Hepatocyte (in vitro differentiated cells): ENCODE measurements around the gene CDKN3. TPM values are rescaled to one million over a fixed set of nuclear protein-coding genes. Genes with fewer than 3 reads are reported as not detected.
"Not testable (repeated sequence)": the region's sequence is repeated elsewhere in the genome, so short reads cannot be mapped to it uniquely, and the experiment has no call there.

Experiments
- DNase-seq: peaks from one replicate; pipeline ENCODE4 v3.0.0-alpha.2; 2016; ENCODE audit warnings: low spot score
- H2AFZ ChIP-seq: fragments of 200-600 bp; sonication (generic); 2 replicates; pipeline ENCODE4 v1.6.0; 2016; ENCODE audit warnings: antibody characterized with exemption, mild to moderate bottlenecking
- H3K27ac ChIP-seq: fragments of 200-600 bp; sonication (generic); 2 replicates; pipeline ENCODE4 v1.5.1; 2016; ENCODE audit warnings: mild to moderate bottlenecking
- H3K27me3 ChIP-seq: fragments of 200-600 bp; sonication (generic); 2 replicates; pipeline ENCODE4 v1.6.1; 2016
- H3K36me3 ChIP-seq: fragments of 200-600 bp; sonication (generic); replicated peaks from 2 replicates; pipeline ENCODE4 v1.5.1; 2016; ENCODE audit warnings: low read depth; ENCODE audit not compliant: insufficient read depth
- H3K4me1 ChIP-seq: fragments of 200-600 bp; sonication (generic); 2 replicates; pipeline ENCODE4 v1.5.1; 2016; ENCODE audit warnings: mild to moderate bottlenecking, moderate library complexity; ENCODE audit not compliant: insufficient read depth
- H3K4me2 ChIP-seq: fragments of 200-600 bp; sonication (generic); 2 replicates; pipeline ENCODE4 v1.6.0; 2016
- H3K4me3 ChIP-seq: fragments of 200-600 bp; sonication (generic); 2 replicates; pipeline ENCODE4 v1.5.1; 2016; ENCODE audit warnings: mild to moderate bottlenecking
- H3K79me2 ChIP-seq: fragments of 200-600 bp; sonication (generic); 2 replicates; pipeline ENCODE4 v1.6.0; 2017; ENCODE audit warnings: mild to moderate bottlenecking
- H3K9me2 ChIP-seq: fragments of 200-600 bp; sonication (generic); replicated peaks from 2 replicates; pipeline ENCODE4 v1.6.0; 2017; ENCODE audit warnings: mild to moderate bottlenecking; ENCODE audit not compliant: insufficient read depth
- H3K9me3 ChIP-seq: fragments of 200-600 bp; sonication (generic); 2 replicates; pipeline ENCODE4 v1.5.1; 2016; ENCODE audit warnings: low read depth, mild to moderate bottlenecking
- H4K20me1 ChIP-seq: fragments of 200-600 bp; sonication (generic); 2 replicates; pipeline ENCODE4 v1.6.0; 2016; ENCODE audit warnings: mild to moderate bottlenecking; ENCODE audit not compliant: insufficient read depth, poor library complexity, severe bottlenecking
- EZH2 ChIP-seq: fragments of 200-600 bp; sonication (generic); IDR thresholded peaks from 2 replicates; pipeline ENCODE4 v1.6.1; 2016; ENCODE audit warnings: antibody characterized with exemption, mild to moderate bottlenecking, borderline replicate concordance
- EZH2phosphoT487 ChIP-seq: fragments of 200-600 bp; sonication (generic); IDR thresholded peaks from one replicate; pipeline ENCODE4 v1.6.1; 2018; ENCODE audit warnings: antibody characterized with exemption, mild to moderate bottlenecking, low read depth, moderate library complexity; ENCODE audit not compliant: unreplicated experiment, severe bottlenecking
- WGBS: methylation state at CpG from one replicate; pipeline ENCODE4 v1.1.6; 2016; ENCODE audit warnings: low lambda C conversion rate; ENCODE audit errors: missing lambda C conversion rate; 5-methylcytosine and 5-hydroxymethylcytosine counted together
- polyA plus RNA-seq: library from polyadenylated mRNA; unstranded; fragments of >200 nt; fragmentation: Nextera tagmentation; extraction: Ambion mirVana; gene quantifications from 2 replicates; pipeline ENCODE4 v1.2.1, GENCODE V29; 2016
- total RNA-seq: library from RNA; depleted of rRNA; stranded (reverse); fragments of >200 nt; gene quantifications from 2 replicates; pipeline ENCODE4 v1.2.3, GENCODE V29; 2014
- TF ChIP-seq, protein P1 (sequence below): fragments of 200-600 bp; sonication (generic); IDR thresholded peaks from 2 replicates; pipeline ENCODE4 v1.5.1; 2016; ENCODE audit warnings: antibody characterized with exemption, mild to moderate bottlenecking; ENCODE audit not compliant: poor library complexity

Gene CDKN3
- total and polyA plus RNA-seq, 2 experiments from 2014 or later: 11.7 to 18.8 TPM

DNA sequence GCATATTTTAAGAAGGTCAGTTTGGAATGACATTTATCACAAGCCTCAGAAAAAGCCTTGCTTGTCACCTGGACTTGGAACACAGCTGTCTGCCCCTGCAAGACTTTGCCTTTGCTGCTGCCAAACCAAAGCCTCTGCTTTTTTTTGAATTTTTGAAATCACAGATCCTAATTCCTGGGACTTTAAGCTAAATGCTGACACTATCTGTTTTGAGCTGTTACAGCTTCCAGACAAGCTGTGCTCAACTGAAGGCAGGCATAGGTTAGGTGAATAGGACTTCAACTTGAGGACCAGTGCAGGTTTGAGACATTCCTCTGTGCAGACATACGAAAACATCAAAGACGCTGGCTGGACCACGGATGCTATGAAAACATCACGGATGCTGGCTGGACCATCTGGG is 11.3 kb upstream of the CDKN3 start:
- H3K9me3 ChIP-seq: no peaks in the 10 kb centered on the region
- 66% methylated on average over 4 of the region's 4 CpGs for WGBS
- no peak overlapping the region for H3K27ac ChIP-seq

DNA sequence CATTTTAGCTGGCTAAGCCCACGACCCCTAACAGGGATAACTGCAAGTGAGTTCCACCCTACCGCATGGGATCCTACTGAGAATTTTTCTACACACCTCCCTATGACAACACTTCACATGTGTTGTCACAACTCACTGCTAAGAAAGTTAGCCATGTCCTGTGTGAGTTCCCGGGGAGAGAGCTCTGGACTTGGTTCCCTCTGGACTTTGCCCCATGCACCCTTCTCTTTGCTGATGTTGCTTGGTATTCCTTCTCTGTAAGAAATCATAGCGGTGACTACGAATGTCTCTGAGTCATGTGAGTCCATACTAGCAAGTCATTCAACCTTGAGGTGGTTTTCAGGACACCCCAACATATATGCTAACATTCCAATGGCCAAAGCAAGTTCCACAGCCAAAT is 9.5 kb upstream of the CDKN3 start:
- Histone ChIP-seq H3K27ac (peak overlapping the region; percentile 83), H3K4me3 (no peak overlapping the region), H3K36me3 (no peaks in the 10 kb centered on the region), H4K20me1 (no peaks in the 10 kb centered on the region), H3K9me2 (no peaks in the 10 kb centered on the region), H3K9me3 (no peaks in the 10 kb centered on the region), H3K4me1 (peaks cover 10% of the 10 kb centered on the region), H2AFZ (peak overlapping the region; percentile 32), H3K27me3 (no peaks in the 10 kb centered on the region), H3K79me2 (no peaks in the 10 kb centered on the region), H3K4me2 (no peak overlapping the region)
- WGBS: 72% methylated on average over 5 of the region's 5 CpGs
- TF ChIP-seq EZH2 (no peak), EZH2phosphoT487 (no peak)
- TF ChIP-seq, protein P1, sequence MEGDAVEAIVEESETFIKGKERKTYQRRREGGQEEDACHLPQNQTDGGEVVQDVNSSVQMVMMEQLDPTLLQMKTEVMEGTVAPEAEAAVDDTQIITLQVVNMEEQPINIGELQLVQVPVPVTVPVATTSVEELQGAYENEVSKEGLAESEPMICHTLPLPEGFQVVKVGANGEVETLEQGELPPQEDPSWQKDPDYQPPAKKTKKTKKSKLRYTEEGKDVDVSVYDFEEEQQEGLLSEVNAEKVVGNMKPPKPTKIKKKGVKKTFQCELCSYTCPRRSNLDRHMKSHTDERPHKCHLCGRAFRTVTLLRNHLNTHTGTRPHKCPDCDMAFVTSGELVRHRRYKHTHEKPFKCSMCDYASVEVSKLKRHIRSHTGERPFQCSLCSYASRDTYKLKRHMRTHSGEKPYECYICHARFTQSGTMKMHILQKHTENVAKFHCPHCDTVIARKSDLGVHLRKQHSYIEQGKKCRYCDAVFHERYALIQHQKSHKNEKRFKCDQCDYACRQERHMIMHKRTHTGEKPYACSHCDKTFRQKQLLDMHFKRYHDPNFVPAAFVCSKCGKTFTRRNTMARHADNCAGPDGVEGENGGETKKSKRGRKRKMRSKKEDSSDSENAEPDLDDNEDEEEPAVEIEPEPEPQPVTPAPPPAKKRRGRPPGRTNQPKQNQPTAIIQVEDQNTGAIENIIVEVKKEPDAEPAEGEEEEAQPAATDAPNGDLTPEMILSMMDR: no peak
- peak; percentile 71 for DNase-seq

More for the DNA sequence above, 11.3 kb upstream of the CDKN3 start:
- TF ChIP-seq, protein P1: no peak
- no peak for TF ChIP-seq EZH2phosphoT487
- no peak overlapping the region for H3K4me3 ChIP-seq
- no peaks in the 10 kb centered on the region for H3K27me3 ChIP-seq
- DNase-seq: no peak
- H4K20me1 ChIP-seq: no peaks in the 10 kb centered on the region
- no peak overlapping the region for H3K4me2 ChIP-seq
- H3K36me3 ChIP-seq: no peaks in the 10 kb centered on the region
- H3K9me2 ChIP-seq: no peaks in the 10 kb centered on the region
- H3K79me2 ChIP-seq: no peaks in the 10 kb centered on the region
- no peak overlapping the region for H2AFZ ChIP-seq
- peaks cover 10% of the 10 kb centered on the region for H3K4me1 ChIP-seq

DNA sequence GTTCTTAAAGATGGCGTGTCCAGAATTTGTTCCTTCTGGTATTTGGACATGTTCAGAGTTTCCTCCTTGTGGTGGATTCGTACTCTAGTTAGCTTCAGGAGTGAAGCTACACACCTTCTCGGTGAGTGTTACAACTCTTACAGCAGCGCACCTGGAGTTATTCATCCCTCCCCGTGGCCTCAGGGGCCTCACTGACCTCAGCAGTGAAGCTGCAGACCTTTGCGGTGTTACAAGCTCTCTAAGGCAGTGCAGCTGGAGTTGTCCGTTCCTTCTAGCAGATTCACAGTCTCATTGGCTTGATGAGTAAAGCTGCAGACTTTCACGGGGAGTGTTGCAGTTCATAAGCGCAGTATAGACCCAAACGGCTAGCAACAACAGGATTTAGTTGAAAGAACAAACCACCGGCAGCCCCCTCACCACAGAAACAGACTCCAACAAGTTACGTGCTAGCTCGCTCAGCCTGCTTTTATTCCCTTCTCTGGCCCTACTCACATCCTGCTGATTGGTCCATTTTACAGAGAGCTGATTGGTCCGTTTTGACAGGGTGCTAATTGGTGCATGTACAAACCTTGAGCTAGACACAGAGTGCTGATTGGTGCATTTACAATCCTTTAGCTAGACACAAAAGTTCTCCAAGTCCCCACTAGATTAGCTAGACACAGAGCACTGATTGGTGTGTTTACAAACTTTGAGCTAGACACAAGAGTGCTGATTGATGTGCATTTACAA is 4.5 kb upstream of the CDKN3 start:
- WGBS: 81% methylated on average over 14 of the region's 14 CpGs
- no peak overlapping the region for H3K27ac ChIP-seq
- TF ChIP-seq, protein P1: no peak
- no peaks in the 10 kb centered on the region for H3K36me3 ChIP-seq
- H3K4me1 ChIP-seq: peaks cover 5% of the 10 kb centered on the region
- no peak overlapping the region for H3K4me2 ChIP-seq
- no peaks in the 10 kb centered on the region for H3K9me2 ChIP-seq
- H4K20me1 ChIP-seq: no peaks in the 10 kb centered on the region
- no peaks in the 10 kb centered on the region for H3K9me3 ChIP-seq
- H3K27me3 ChIP-seq: no peaks in the 10 kb centered on the region
- no peak overlapping the region for H3K4me3 ChIP-seq
- no peak for DNase-seq
- no peak overlapping the region for H2AFZ ChIP-seq
- no peaks in the 10 kb centered on the region for H3K79me2 ChIP-seq

DNA sequence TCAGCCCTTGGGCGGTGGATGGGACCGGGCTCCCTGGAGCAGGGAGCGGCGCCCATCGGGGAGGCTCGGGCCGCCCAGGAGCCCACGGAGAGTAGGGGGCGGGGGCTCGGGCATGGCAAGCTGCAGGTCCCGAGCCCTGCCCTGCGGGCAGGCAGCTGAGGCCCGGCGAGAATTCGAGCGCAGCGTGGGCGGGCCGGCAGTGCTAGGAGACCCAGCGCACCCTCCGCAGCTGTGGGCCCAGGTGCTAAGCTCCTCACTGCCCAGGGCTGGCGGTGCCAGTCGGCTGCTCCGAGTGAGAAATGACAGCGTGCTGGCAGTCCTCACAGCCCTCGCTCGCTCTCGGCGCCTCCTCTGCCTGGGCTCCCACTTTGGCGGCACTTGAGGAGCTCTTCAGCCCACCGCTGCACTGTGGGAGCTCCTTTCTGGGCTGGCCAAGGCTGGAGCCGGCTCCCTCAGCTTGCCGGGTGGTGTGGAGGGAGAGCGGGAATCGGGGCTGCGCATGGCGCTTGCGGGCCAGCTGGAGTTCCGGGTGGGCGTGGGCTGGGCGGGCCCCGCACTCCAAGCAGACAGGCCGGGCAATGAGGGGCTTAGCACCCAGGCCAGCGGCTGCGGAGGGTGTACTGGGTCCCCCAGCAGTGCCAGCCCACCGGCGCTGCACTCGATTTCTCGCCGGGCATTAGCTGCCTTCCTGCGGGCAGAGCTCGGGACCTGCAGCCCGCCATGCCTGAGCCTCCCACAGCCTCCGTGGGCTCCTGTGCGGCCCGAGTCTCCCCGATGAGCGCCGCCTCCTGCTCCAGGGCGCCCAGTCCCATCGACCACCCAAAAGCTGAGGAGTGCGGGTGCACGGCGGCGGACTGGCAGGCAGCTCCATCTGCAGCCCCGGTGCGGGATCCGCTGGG is 3.6 kb upstream of the CDKN3 start:
- DNase-seq, H3K9me3 ChIP-seq, H4K20me1 ChIP-seq, H2AFZ ChIP-seq, H3K36me3 ChIP-seq, H3K9me2 ChIP-seq, H3K4me3 ChIP-seq, H3K79me2 ChIP-seq, H3K4me2 ChIP-seq, H3K27me3 ChIP-seq, H3K4me1 ChIP-seq, H3K27ac ChIP-seq: not testable (repeated sequence)
- WGBS: 93% methylated on average over 43 of the region's 68 CpGs
